Measurements from ENCODE around the gene SLC35E2B.

GRCh38 chr1:1683104-1683905 lies 9.3 kb downstream of the SLC35E2B start:
- TF ChIP-seq CTCF (IDR thresholded peaks at IDR 0.05): no peak
- no peak for TF ChIP-seq POLR2A (IDR thresholded peaks at IDR 0.05)

Data from heart left ventricle (tissue), 13 donors.